Activated CD8-positive, alpha-beta memory T cell treated with anti-CD3 and anti-CD28 coated beads for 48 hours (primary cell): ENCODE data around the gene ZNF195.
"Not testable (repeated sequence)": the region's sequence is repeated elsewhere in the genome, so short reads cannot be mapped to it uniquely, and the experiment has no call there.

Source experiments
- DNase-seq, 3 experiments: peaks; one replicate each; pipeline ENCODE4 v3.0.0-alpha.2; 2020; ENCODE audit warnings: low read depth in 2 of 3, low spot score in 2 of 3

ZNF195 gene

DNA sequence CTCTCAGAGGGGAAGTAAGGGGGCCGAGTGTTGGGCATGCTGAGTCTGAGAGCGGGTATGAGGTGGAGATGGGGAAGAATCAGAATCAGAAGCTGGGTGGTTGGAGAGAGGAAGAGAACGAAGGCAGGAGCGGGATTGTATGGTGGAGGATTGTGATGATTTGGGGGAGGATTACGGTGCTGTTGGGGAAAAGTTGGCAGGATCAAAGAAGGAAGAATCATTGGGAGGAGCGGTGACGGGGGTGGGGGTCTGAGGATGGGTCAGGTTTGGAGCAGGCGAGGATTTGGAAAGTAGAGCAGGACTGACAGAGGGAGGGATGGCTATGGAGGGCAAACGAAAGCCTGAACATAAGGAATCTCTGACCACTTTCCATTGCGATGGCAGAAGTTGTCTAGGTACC is 22.1 kb downstream of the ZNF195 start:
- no peak for DNase-seq

DNA sequence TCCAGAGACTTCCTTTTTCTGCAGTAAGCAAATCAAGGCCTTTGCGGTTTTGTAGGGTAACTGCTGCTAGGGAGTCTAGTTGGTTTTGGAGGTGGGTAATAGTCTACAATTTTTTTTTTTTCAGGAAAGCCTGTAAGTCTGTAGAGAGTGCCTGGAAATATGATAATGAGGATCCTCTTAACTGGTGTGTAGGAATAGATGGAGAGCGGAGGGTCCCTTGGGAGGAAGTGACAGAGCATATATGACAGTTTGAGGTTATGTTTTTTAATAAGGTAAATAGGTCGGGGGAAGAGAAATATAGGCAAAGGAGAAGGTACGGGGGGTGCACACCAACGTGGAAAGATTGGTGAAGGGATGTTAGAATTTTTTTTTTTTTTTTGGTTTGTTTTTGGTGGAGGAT is 25.9 kb downstream of the ZNF195 start:
- DNase-seq: no peak

DNA sequence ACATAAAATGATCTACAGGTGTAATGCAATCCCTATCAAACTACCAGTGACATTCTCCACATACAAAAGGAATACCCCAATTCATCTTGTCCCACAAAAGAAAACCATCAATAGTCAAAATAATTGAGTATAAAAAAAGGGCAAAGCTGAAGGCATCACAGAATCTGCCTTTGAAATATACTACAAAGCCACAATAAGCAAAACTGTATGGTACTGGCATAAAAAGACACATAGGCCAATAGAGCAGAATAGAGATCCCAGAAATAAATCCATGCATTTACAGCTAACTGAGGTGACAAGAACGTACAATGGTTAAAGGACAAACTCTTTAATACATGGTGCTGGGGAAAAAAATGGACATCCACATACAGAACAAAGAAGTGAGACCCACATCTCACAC is 31.8 kb downstream of the ZNF195 start:
- DNase-seq: no peak

DNA sequence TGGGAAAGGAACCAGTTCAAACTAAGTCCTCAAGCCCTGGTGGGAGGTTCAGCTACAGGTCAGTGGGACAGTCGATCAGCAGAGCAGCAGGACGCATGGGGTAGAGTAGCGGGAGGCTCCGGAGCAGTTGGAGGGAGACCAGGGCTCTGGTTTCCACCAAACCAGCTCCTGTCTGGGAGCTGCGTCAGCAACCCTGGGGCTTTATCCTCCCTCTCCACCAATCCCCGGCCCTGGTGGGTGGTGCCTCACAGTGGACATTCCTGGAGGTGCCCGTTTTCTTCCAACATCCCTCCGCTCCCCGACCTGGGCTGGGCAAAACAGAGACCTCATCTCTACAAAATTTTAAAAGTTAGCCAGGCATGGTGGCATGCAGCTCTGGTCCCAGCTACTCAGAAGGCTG is 32.4 kb downstream of the ZNF195 start:
- DNase-seq: no peak

DNA sequence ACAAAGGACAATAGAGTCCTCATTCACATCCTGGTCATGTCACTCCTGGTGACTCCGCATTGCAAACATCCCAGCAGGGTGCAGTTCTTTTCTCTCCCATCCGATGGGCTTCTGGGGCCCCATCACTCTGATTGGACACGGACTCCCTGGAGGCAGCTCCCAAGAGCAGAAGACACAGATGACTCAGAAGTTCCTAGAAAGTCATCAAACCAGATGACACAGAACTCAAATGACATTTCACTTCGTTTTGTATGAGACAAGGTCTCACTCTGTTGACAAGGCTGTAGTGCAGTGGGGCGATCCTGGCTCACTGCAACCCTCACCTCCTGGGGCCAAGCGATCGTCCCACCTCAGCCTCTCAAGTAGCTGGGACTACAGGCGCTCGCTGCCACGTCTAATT is 33.2 kb downstream of the ZNF195 start:
- no peak for DNase-seq

DNA sequence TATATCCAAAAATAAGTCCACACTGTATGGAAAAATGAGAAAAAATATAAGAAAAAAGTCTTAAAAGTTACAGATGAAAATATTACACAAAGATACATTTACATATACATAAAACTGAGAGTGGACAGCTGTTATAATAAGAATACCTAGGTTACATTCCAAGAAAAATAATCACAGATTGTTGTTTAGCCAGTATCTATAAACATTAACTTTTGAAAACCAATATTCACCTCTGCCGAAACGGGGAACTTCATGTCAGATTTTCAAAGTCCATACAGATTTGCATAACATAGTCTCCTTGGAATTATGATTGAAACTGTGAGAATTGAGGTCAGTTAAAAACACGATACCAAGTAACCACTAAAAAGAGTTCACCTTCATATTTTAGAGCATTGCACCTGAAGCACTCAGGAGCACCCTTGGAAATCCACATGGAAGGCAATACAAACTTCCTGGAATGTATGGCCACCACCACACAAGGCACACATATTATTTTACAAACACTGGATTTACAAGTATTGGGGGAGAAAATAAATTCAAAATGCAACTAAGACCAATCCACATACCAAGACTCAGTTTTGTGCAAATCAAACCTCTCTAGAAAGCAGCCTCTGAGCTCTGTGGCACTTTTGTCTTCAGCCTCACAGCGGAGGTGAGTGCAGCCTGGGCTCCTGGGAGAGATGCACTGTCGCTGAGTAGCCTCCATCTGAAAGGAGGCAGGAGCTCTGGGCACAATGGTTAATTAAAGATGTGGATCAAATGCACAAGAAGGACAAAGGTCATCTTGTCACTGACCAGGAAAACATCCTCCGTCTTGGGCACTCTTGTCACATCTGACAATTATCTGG is 34.4 kb downstream of the ZNF195 start:
- no peak for DNase-seq

DNA sequence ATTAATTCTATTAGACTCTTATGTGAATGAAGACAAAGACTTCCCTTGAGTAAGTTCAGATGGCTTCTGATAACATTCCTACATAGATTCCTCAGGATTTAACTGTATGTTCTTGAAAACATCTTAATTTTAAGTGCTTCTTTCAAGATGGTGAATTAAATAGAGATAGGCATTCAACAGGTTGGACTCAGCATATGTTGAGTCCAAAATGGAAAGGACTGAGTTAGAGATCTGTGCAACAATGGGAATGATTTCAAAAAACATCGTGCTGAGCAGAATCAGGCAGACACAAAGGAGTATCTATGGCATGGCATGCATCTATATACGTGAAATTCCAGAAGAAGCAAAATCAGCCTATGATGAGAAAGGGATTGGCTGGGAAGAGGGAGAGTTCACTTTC is 36.2 kb downstream of the ZNF195 start:
- DNase-seq: no peak

DNA sequence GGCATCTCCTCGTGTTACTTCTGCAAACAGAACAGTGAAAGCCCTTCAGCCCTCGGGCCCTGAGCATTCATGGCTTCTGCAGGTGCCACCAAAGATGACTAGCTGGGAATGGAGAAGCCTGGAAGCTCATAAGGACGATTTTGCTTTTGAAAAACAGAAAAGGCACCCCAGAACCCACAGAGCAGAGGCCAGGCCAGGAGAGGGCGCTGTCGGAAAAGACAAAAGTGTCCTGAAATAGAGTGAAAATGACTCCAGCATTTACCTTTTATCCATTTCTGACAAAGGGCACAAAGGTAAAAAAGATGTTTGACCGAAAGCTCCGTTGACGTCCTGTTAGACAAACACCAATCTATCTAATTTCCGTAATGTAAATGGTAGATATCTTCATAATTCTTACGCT is 37.6 kb downstream of the ZNF195 start:
- peak; percentile 17 to 48 (median 44) for DNase-seq

DNA sequence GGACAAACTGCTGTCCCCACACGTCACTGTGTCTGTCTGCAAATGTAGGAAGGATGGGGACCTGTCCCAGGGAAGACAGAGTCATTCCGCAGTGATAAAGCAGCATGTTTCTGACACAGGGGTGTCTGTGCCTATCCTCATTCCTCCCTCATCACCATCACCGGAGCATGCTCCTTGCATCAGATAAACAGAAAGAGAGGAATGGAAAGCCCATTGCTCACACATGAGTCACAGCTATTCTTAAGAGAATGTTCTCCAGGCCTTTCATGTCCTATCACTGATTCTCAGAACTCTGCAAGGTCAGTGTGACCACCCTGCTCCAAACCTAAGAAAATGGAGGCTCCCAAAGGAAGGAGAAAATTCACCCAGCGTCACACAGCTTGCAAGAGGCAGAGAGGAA is 38.9 kb downstream of the ZNF195 start:
- no peak for DNase-seq

DNA sequence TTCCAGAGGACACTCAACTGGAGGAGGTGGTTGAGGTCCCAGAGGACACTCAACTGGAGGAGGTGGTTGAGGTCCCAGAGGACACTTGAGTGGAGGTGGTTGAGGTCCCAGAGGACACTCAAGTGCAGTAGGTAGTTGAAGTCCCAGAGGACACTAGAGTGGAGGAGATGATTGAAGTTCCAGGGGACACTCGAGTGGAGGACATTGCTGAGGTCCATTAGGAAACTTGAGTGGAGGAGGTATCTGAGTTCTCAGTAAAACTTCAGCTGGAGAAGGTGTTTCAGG is 39.7 kb downstream of the ZNF195 start:
- DNase-seq: no peak

DNA sequence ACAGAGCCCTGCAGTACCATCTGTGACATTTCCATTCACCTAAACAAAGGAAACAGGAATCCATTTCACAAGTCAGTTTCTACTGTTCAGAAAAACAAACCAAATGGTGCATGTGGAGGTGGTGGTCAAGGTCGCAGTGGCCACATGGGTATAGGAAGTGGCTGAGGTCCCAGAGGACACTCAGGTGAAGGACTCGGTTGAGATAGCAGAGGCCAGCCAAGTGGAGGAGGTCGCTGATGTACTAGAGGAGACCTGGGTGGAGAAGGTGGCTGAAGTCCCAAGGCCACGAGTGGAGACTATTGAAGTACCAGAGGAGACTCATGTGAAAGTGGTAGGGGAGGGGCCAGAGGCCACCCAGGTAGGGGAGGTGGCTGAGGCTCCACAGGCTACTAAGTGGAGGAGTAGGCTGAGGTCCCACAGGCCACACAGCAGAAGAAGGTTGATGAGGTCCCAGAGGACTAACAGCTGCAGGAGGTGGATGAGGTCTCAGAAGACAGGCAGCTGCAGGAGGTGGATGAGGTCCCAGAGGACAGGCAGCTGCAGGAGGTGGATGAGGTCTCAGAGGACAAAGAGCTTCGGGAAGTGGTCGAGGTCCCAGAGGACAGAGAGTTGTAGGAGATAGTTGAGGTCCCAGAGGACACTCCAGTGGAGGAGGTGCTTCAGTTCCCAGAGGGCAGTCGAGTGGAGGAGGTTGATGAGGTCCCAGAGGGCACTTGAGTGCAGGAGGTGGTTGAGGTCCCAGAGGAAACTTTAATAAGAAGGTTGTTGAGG is 40.2 kb downstream of the ZNF195 start:
- DNase-seq: no peak

DNA sequence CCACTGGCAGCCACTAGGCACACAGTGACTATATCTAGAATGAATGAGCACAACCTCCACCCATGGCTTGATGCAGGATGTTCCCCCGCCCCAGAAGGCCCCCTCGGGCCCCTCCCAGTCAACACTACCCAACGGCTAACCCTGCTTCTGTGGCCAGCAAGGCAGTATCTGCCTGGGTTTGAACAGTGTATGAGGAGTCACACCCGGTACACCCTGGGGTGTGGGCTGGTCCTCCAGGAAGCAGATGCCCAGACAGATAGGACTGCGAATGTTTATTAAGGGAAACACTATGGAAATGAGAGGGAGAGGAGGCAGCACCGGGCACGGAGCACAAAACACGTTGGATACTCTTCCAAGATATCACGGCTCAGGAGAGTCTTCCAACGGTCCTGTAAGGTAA is 42.5 kb downstream of the ZNF195 start:
- DNase-seq: not testable (repeated sequence)

DNA sequence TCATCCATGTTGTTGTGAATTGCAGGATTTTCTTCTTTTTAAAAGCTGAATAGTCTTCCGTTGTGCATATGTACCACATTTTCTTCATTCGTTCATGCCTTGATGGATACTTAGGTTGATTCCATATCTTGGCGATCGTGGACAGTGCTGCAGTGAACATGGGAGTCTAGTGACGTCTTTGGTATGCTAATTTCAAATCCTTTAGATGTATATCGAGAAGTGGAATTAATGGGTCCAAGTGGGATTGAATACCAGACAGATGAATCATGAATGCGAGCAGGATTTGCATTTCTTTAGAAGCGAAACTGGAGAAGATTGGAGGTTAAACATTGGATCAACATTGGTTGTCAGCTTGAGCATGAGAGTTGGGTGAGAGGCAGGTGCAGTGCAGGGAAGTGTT is 45.8 kb downstream of the ZNF195 start:
- not testable (repeated sequence) for DNase-seq

DNA sequence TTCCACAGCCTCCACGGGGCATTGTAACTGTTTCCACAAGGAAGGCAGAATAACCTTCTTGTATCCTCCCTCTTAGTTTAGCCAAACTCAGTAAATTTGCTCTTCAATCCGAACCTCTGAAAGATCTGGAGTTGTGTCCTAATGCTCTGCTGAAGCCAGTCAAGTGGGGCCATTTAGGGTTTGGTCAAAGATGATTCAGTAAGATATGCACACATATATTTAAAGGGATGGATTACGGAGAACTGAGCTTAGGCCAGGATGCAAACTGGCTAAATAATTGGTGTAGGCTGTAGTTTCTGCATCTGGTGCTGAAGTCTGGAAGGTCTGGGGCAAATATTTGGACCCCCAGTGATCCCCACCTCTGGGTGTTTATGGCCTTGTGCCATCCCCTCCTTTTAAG is 47.9 kb downstream of the ZNF195 start:
- DNase-seq: not testable (repeated sequence)

DNA sequence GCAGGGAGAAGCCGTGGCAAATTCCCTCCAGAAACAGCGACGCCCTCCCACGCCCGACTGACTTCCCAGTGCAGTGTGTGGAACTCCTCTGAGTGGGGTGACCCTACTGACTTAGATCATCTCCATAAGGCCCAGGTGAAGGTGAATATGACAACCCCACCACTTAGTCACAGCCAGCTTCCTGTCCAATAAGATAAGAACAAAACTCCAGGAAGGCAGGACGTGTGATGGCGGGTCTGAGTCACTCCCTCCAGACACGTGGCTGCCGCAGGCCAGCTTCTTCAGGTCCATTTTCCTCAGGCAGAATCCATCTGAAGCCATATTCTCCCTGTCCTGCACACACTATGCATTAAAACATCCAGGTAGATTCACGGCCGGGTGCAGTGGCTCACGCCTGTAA is 48.9 kb downstream of the ZNF195 start:
- not testable (repeated sequence) for DNase-seq

DNA sequence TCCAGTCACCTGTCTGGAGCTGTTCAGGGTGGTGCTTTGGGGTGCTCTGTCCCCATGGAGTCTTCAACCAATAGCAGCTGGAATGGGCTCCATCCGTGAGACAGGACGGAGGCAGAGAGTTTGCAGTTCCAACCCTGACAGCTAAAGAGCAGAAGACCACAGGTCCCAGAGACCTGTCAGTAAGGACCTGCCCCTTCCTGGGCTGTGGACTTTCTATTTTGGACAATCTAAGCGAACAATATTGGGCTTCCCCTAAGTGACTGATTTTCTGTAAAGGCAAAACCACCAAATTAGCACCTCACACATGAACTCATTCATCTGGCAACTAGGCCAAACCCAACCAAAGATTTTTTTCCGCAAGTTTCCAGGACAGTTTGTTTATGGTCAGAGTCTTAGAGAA is 50.4 kb downstream of the ZNF195 start:
- not testable (repeated sequence) for DNase-seq

DNA sequence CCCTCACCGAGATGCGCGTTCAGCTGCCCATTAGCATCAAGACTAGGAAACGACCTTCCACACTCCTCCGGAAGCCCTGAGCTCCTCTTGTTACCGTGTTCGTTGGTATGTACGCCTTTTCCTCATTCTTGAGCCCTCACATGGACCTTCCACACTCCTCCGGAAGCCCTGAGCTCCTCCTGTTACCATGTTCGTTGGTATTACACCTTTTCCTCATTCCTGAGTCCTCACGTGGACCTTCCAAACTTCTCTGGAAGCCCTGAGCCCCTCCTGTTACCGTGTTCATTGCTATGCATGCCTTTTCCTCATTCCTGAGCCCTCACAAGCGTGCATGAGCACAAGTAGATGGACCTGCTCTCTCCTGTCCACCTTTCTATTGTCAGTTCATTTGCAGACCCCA is 52.5 kb downstream of the ZNF195 start:
- not testable (repeated sequence) for DNase-seq

DNA sequence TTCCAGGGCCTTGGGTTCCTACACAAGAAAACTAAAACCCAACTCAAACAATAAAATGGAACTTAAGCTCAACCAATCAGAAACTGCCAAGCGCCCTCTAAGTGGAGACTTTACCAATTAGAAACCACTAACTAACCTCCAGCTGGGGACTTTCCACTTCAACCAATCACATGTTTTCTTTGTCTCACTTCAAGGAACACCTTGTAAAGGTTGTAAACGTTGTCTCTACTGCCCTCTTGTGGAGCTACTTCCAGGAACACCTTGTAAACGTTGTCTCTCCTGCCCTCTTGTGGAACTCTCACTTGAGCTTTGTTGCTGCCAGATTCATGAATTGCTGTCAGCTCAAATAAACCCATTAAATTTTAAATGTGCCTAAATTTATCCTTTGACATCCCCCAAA is 54.2 kb downstream of the ZNF195 start:
- DNase-seq: not testable (repeated sequence)
